Measurements from ENCODE around the gene KSR1.

Gene KSR1

GRCh38 chr17:27547301-27547683 lies 91.0 kb downstream of the KSR1 start:
- FAIRE-seq (no peak), DNase-seq (ENCODE audit: insufficient read length) (no peak)
- TF ChIP-seq TAF1 (IDR thresholded peaks at IDR 0.05; ENCODE audit: borderline replicate concordance, low read depth, low read length) (no peak), POLR2A (IDR thresholded peaks at IDR 0.05; ENCODE audit: low read depth, low read length) (no peak), POLR2AphosphoS5 (IDR thresholded peaks at IDR 0.05; ENCODE audit: low read depth, low read length) (no peak)

GRCh38 chr17:27548369-27548768 lies 92.1 kb downstream of the KSR1 start:
- no peak for TF ChIP-seq POLR2A (IDR thresholded peaks at IDR 0.05; ENCODE audit: low read depth, low read length)
- TF ChIP-seq TAF1 (IDR thresholded peaks at IDR 0.05; ENCODE audit: borderline replicate concordance, low read depth, low read length), result no peak
- TF ChIP-seq POLR2AphosphoS5 (IDR thresholded peaks at IDR 0.05; ENCODE audit: low read depth, low read length), result no peak
- DNase-seq (ENCODE audit: insufficient read length), result no peak
- no peak for FAIRE-seq

- no peak for DNase-seq (ENCODE audit: insufficient read length)
- FAIRE-seq, result no peak
- TF ChIP-seq POLR2A (IDR thresholded peaks at IDR 0.05; ENCODE audit: low read depth, low read length), result no peak
- no peak for TF ChIP-seq TAF1 (IDR thresholded peaks at IDR 0.05; ENCODE audit: borderline replicate concordance, low read depth, low read length)
Measured at GRCh38 chr17:27549251-27549893, 93.1 kb downstream of the KSR1 start.

- TF ChIP-seq TAF1 (IDR thresholded peaks at IDR 0.05; ENCODE audit: borderline replicate concordance, low read depth, low read length) (no peak), POLR2AphosphoS5 (IDR thresholded peaks at IDR 0.05; ENCODE audit: low read depth, low read length) (no peak), POLR2A (IDR thresholded peaks at IDR 0.05; ENCODE audit: low read depth, low read length) (no peak)
- no peak for DNase-seq (ENCODE audit: insufficient read length)
- no peak for FAIRE-seq
Measured at GRCh38 chr17:27550291-27550930, 94.2 kb downstream of the KSR1 start.

- DNase-seq (ENCODE audit: insufficient read length) (no peak), FAIRE-seq (no peak)
- no peak for TF ChIP-seq POLR2A (IDR thresholded peaks at IDR 0.05; ENCODE audit: low read depth, low read length)
- no peak for TF ChIP-seq POLR2AphosphoS5 (IDR thresholded peaks at IDR 0.05; ENCODE audit: low read depth, low read length)
- no peak for TF ChIP-seq TAF1 (IDR thresholded peaks at IDR 0.05; ENCODE audit: borderline replicate concordance, low read depth, low read length)
Measured at GRCh38 chr17:27550974-27551505, 94.8 kb downstream of the KSR1 start.

- DNase-seq (ENCODE audit: insufficient read length) (no peak), FAIRE-seq (no peak)
- TF ChIP-seq POLR2AphosphoS5 (IDR thresholded peaks at IDR 0.05; ENCODE audit: low read depth, low read length) (no peak), POLR2A (IDR thresholded peaks at IDR 0.05; ENCODE audit: low read depth, low read length) (no peak)
Measured at GRCh38 chr17:27551701-27552248, 95.5 kb downstream of the KSR1 start.

- FAIRE-seq, result no peak
- no peak for DNase-seq (ENCODE audit: insufficient read length)
- TF ChIP-seq TAF1 (IDR thresholded peaks at IDR 0.05; ENCODE audit: borderline replicate concordance, low read depth, low read length), result no peak
- no peak for TF ChIP-seq POLR2A (IDR thresholded peaks at IDR 0.05; ENCODE audit: low read depth, low read length)
- TF ChIP-seq POLR2AphosphoS5 (IDR thresholded peaks at IDR 0.05; ENCODE audit: low read depth, low read length), result no peak
Measured at GRCh38 chr17:27552276-27552732, 96.1 kb downstream of the KSR1 start.

GRCh38 chr17:27553019-27553511 lies 96.8 kb downstream of the KSR1 start:
- FAIRE-seq (no peak), DNase-seq (ENCODE audit: insufficient read length) (no peak)
- TF ChIP-seq POLR2A (IDR thresholded peaks at IDR 0.05; ENCODE audit: low read depth, low read length), result no peak
- TF ChIP-seq TAF1 (IDR thresholded peaks at IDR 0.05; ENCODE audit: borderline replicate concordance, low read depth, low read length), result no peak
- no peak for TF ChIP-seq POLR2AphosphoS5 (IDR thresholded peaks at IDR 0.05; ENCODE audit: low read depth, low read length)

- TF ChIP-seq TAF1 (IDR thresholded peaks at IDR 0.05; ENCODE audit: borderline replicate concordance, low read depth, low read length) (no peak), POLR2A (IDR thresholded peaks at IDR 0.05; ENCODE audit: low read depth, low read length) (no peak), POLR2AphosphoS5 (IDR thresholded peaks at IDR 0.05; ENCODE audit: low read depth, low read length) (no peak)
Measured at GRCh38 chr17:27554152-27554551, 97.9 kb downstream of the KSR1 start.

GRCh38 chr17:27554911-27555310 lies 98.7 kb downstream of the KSR1 start:
- FAIRE-seq, result no peak

More at GRCh38 chr17:27554152-27554551, 97.9 kb downstream of the KSR1 start:
- no peak for FAIRE-seq
- DNase-seq (ENCODE audit: insufficient read length), result no peak

GRCh38 chr17:27555339-27555738 lies 99.1 kb downstream of the KSR1 start:
- DNase-seq (ENCODE audit: insufficient read length) (no peak), FAIRE-seq (no peak)
- TF ChIP-seq TAF1 (IDR thresholded peaks at IDR 0.05; ENCODE audit: borderline replicate concordance, low read depth, low read length) (no peak), POLR2AphosphoS5 (IDR thresholded peaks at IDR 0.05; ENCODE audit: low read depth, low read length) (no peak), POLR2A (IDR thresholded peaks at IDR 0.05; ENCODE audit: low read depth, low read length) (no peak)

More at GRCh38 chr17:27554911-27555310, 98.7 kb downstream of the KSR1 start:
- DNase-seq (ENCODE audit: insufficient read length), result no peak
- no peak for TF ChIP-seq POLR2AphosphoS5 (IDR thresholded peaks at IDR 0.05; ENCODE audit: low read depth, low read length)

GRCh38 chr17:27558341-27558740 lies 102.1 kb downstream of the KSR1 start:
- TF ChIP-seq TAF1 (IDR thresholded peaks at IDR 0.05; ENCODE audit: borderline replicate concordance, low read depth, low read length) (no peak), POLR2A (IDR thresholded peaks at IDR 0.05; ENCODE audit: low read depth, low read length) (no peak), POLR2AphosphoS5 (IDR thresholded peaks at IDR 0.05; ENCODE audit: low read depth, low read length) (no peak)
- DNase-seq (ENCODE audit: insufficient read length), result no peak
- FAIRE-seq, result no peak
